ENCODE results near the gene ZNF319.

The ZNF319 gene

GRCh38 chr16:57993897-57994296 is 6.6 kb downstream of the ZNF319 start:
- TF ChIP-seq SPI1 (IDR thresholded peaks at IDR 0.05; ENCODE audit: low read depth, low read length) (no peak), PAX5 (IDR thresholded peaks at IDR 0.05; ENCODE audit: insufficient read depth, low read length, severe bottlenecking) (no peak), POLR2AphosphoS5 (IDR thresholded peaks at IDR 0.05; ENCODE audit: low read depth, low read length) (no peak), TAF1 (IDR thresholded peaks at IDR 0.05; ENCODE audit: low read depth, low read length) (no peak), POLR2A (IDR thresholded peaks at IDR 0.05; ENCODE audit: low read depth, low read length) (no peak), POU2F2 (IDR thresholded peaks at IDR 0.05; ENCODE audit: low read depth, low read length) (no peak)
- no peak for DNase-seq (ENCODE audit: insufficient read length, low spot score)
- no peak for FAIRE-seq

DNA sequence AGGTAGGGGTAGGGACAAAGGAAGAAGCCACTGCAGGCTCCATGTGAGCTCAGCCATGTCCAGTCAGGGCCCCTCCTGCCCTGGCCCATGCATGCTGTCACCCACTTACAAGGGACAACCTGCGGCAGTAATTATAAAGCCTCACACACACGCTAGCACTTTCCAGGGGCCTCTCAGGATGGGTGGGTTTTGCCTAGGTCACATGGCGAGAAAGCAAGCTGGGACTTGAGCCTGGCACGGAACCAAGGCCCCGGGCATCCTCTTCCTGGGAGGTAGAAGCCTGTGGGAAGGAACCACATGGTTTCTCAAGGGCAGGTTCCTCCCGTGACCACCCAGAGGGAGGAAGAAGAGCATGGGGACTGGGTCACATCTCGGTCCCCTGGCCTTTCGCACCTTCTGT is 7.0 kb downstream of the ZNF319 start:
- no peak for DNase-seq (ENCODE audit: insufficient read length, low spot score)
- TF ChIP-seq POLR2A (IDR thresholded peaks at IDR 0.05; ENCODE audit: low read depth, low read length) (no peak), PAX5 (IDR thresholded peaks at IDR 0.05; ENCODE audit: insufficient read depth, low read length, severe bottlenecking) (no peak), POU2F2 (IDR thresholded peaks at IDR 0.05; ENCODE audit: low read depth, low read length) (no peak), SPI1 (IDR thresholded peaks at IDR 0.05; ENCODE audit: low read depth, low read length) (no peak), POLR2AphosphoS5 (IDR thresholded peaks at IDR 0.05; ENCODE audit: low read depth, low read length) (no peak), TAF1 (IDR thresholded peaks at IDR 0.05; ENCODE audit: low read depth, low read length) (no peak)
- FAIRE-seq, result no peak

- TF ChIP-seq SPI1 (IDR thresholded peaks at IDR 0.05; ENCODE audit: low read depth, low read length) (no peak), PAX5 (IDR thresholded peaks at IDR 0.05; ENCODE audit: insufficient read depth, low read length, severe bottlenecking) (no peak), POU2F2 (IDR thresholded peaks at IDR 0.05; ENCODE audit: low read depth, low read length) (no peak), TAF1 (IDR thresholded peaks at IDR 0.05; ENCODE audit: low read depth, low read length) (no peak), POLR2AphosphoS5 (IDR thresholded peaks at IDR 0.05; ENCODE audit: low read depth, low read length) (no peak), POLR2A (IDR thresholded peaks at IDR 0.05; ENCODE audit: low read depth, low read length) (no peak)
- DNase-seq (ENCODE audit: insufficient read length, low spot score) (no peak), FAIRE-seq (no peak)
Measured at GRCh38 chr16:57992084-57992483, 8.4 kb downstream of the ZNF319 start.

DNA sequence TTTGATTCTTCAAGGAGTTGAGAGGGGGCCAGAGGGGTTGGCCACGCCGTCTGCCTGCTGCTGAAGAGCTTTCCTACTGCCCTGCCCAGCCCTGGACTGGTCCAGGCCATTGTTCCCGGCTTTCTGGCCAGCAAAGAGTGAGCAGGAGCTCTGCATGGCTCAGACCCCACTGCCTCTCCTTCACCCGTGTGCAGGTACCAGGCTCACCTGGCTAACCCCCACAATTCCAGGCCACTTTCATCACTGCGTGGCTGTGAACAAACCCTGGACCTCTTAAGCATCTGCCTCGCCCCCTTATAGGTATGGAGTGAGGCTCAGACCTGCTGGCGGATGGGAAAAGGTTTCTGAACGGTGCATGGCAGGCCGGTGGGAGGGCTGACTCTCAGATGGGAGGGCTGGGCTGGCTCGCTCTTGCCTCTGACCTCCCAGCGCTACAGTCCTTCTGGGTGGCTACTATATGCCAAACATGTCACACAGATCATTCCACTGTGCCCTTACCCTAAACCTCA is 8.9 kb downstream of the ZNF319 start:
- FAIRE-seq (no peak), DNase-seq (ENCODE audit: insufficient read length, low spot score) (no peak)
- TF ChIP-seq PAX5 (IDR thresholded peaks at IDR 0.05; ENCODE audit: insufficient read depth, low read length, severe bottlenecking), result no peak
- no peak for TF ChIP-seq POLR2A (IDR thresholded peaks at IDR 0.05; ENCODE audit: low read depth, low read length)
- no peak for TF ChIP-seq SPI1 (IDR thresholded peaks at IDR 0.05; ENCODE audit: low read depth, low read length)
- no peak for TF ChIP-seq TAF1 (IDR thresholded peaks at IDR 0.05; ENCODE audit: low read depth, low read length)
- TF ChIP-seq POLR2AphosphoS5 (IDR thresholded peaks at IDR 0.05; ENCODE audit: low read depth, low read length), result no peak
- TF ChIP-seq POU2F2 (IDR thresholded peaks at IDR 0.05; ENCODE audit: low read depth, low read length), result no peak

DNA sequence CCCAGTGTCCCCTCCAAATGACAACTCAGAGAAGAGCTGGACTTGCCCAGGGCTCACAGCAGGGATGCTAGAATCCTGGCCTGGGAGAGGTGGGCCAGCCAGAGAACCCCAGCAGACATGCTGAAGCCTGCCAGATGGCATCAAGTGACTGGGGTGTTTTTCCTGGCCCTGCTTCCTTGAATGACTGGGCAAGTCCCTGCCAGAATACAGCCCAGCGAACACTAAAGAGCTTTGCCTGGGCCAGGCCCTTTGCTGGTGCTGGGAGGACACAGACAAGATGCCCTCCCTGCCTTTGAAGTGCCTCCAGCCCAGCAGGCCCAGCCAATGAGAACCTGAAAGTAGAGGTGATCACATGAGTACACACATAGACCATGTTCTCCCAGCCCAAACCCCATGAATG is 11.5 kb downstream of the ZNF319 start:
- no peak for DNase-seq (ENCODE audit: insufficient read length, low spot score)
- FAIRE-seq, result no peak
- no peak for TF ChIP-seq SPI1 (IDR thresholded peaks at IDR 0.05; ENCODE audit: low read depth, low read length)
- TF ChIP-seq POLR2AphosphoS5 (IDR thresholded peaks at IDR 0.05; ENCODE audit: low read depth, low read length), result no peak
- no peak for TF ChIP-seq TAF1 (IDR thresholded peaks at IDR 0.05; ENCODE audit: low read depth, low read length)
- TF ChIP-seq POU2F2 (IDR thresholded peaks at IDR 0.05; ENCODE audit: low read depth, low read length), result no peak
- TF ChIP-seq POLR2A (IDR thresholded peaks at IDR 0.05; ENCODE audit: low read depth, low read length), result no peak
- TF ChIP-seq PAX5 (IDR thresholded peaks at IDR 0.05; ENCODE audit: insufficient read depth, low read length, severe bottlenecking), result no peak

GRCh38 chr16:57987441-57988177 is 12.9 kb downstream of the ZNF319 start:
- no peak for DNase-seq (ENCODE audit: insufficient read length, low spot score)
- no peak for FAIRE-seq
- TF ChIP-seq TAF1 (IDR thresholded peaks at IDR 0.05; ENCODE audit: low read depth, low read length) (no peak), POLR2AphosphoS5 (IDR thresholded peaks at IDR 0.05; ENCODE audit: low read depth, low read length) (no peak), SPI1 (IDR thresholded peaks at IDR 0.05; ENCODE audit: low read depth, low read length) (no peak), POU2F2 (IDR thresholded peaks at IDR 0.05; ENCODE audit: low read depth, low read length) (no peak), PAX5 (IDR thresholded peaks at IDR 0.05; ENCODE audit: insufficient read depth, low read length, severe bottlenecking) (no peak), POLR2A (IDR thresholded peaks at IDR 0.05; ENCODE audit: low read depth, low read length) (no peak)

GRCh38 chr16:57986196-57986595 is 14.3 kb downstream of the ZNF319 start:
- TF ChIP-seq TAF1 (IDR thresholded peaks at IDR 0.05; ENCODE audit: low read depth, low read length) (no peak), SPI1 (IDR thresholded peaks at IDR 0.05; ENCODE audit: low read depth, low read length) (no peak), POLR2AphosphoS5 (IDR thresholded peaks at IDR 0.05; ENCODE audit: low read depth, low read length) (no peak), POLR2A (IDR thresholded peaks at IDR 0.05; ENCODE audit: low read depth, low read length) (no peak), POU2F2 (IDR thresholded peaks at IDR 0.05; ENCODE audit: low read depth, low read length) (no peak), PAX5 (IDR thresholded peaks at IDR 0.05; ENCODE audit: insufficient read depth, low read length, severe bottlenecking) (no peak)
- FAIRE-seq (no peak), DNase-seq (ENCODE audit: insufficient read length, low spot score) (no peak)

GRCh38 chr16:57985204-57986181 is 15.0 kb downstream of the ZNF319 start:
- no peak for TF ChIP-seq POLR2AphosphoS5 (IDR thresholded peaks at IDR 0.05; ENCODE audit: low read depth, low read length)
- TF ChIP-seq POU2F2 (IDR thresholded peaks at IDR 0.05; ENCODE audit: low read depth, low read length), result no peak
- no peak for TF ChIP-seq TAF1 (IDR thresholded peaks at IDR 0.05; ENCODE audit: low read depth, low read length)
- no peak for TF ChIP-seq POLR2A (IDR thresholded peaks at IDR 0.05; ENCODE audit: low read depth, low read length)
- no peak for TF ChIP-seq PAX5 (IDR thresholded peaks at IDR 0.05; ENCODE audit: insufficient read depth, low read length, severe bottlenecking)
- TF ChIP-seq SPI1 (IDR thresholded peaks at IDR 0.05; ENCODE audit: low read depth, low read length), result no peak
- DNase-seq (ENCODE audit: insufficient read length, low spot score), result no peak
- no peak for FAIRE-seq
